ENCODE data around the gene HS6ST3. TPM values are rescaled to one million over a fixed set of nuclear protein-coding genes. Genes with fewer than 3 reads are reported as not detected.

The HS6ST3 gene
- total RNA-seq, 1 donor: not detected

DNA sequence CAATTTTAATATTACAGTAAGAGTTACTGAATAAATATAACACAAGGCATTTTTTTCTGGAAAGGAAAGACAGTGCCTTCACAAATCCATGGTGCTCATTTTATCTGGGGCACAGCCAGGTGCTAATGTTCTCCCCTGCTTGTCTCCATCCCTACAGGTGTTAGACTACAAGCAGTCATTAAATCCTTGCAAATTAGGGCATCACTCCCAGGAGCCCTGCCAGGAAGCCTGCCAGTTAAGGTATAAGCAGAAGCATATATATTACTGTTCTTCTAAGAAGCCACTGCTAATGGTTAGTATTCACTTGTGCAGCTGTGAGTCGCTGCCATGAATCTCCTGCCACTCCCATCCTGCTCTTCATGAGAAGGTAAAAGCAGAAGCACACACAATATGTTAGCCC lies 754.7 kb downstream of the HS6ST3 start:
- no peak for TF ChIP-seq CTCF (IDR thresholded peaks at IDR 0.05; ENCODE audit: insufficient read depth, low read depth, low read length)
- DNase-seq (ENCODE audit: low read depth): no peak
- H3K4me3 ChIP-seq (ENCODE audit: low read depth, low read length): no peak overlapping the region

- no peak for DNase-seq (ENCODE audit: low read depth)
Measured at GRCh38 chr13:96848286-96848685, 758.4 kb downstream of the HS6ST3 start.

DNA sequence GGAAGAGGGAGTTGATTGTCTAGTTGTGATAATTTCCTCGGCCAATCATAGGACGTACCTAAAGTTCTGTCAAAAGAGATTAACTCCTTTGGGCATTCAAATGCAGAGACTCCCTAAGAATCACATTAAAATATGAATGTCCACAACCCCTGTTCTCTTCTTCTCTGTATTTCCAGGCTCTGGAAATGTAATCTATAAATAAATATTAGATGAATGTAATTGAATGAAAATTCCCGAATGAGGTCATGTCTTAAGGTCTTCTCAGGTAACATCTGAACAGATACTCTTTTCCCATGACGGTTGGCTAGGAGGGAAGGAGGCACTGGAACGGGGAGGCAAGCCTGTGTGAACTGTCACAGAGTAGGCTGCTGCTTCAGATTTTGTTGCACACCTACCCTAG lies 759.2 kb downstream of the HS6ST3 start:
- no peak overlapping the region for H3K4me3 ChIP-seq (ENCODE audit: low read depth, low read length)
- no peak for DNase-seq (ENCODE audit: low read depth)
- no peak for TF ChIP-seq CTCF (IDR thresholded peaks at IDR 0.05; ENCODE audit: insufficient read depth, low read depth, low read length)

More at GRCh38 chr13:96848286-96848685, 758.4 kb downstream of the HS6ST3 start:
- no peak overlapping the region for H3K4me3 ChIP-seq (ENCODE audit: low read depth, low read length)
- no peak for TF ChIP-seq CTCF (IDR thresholded peaks at IDR 0.05; ENCODE audit: insufficient read depth, low read depth, low read length)

DNA sequence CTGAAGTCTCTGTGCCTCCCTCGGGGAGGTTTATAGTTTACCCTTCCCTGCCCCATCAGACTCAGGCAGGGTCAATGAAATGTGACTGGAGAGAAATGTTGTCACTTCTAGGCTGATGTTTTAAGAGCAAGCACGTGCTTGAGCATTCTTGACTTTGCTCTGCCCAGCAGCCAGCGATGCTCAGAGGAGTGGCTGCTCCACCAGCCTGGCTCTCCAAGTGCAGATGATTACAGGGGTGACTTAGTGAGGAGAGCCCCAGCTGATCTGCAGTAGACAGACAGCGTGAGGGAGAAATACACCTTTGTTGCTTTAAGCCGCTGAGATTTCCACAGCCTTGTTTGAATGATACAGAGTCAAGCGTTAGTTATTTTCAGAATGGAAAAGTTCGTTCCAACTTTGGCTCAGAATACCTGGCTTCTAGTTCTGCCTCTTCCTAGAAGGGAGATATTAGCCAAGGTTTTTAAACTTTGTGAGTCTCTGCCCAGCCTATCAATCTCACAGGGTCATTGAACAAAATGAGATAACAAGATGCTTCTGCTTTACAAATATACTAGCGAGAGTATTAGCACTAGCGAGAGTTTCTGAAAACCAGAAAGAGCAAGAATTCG lies 760.7 kb downstream of the HS6ST3 start:
- TF ChIP-seq CTCF (IDR thresholded peaks at IDR 0.05; ENCODE audit: insufficient read depth, low read depth, low read length): no peak
- DNase-seq (ENCODE audit: low read depth): no peak
- no peak overlapping the region for H3K4me3 ChIP-seq (ENCODE audit: low read depth, low read length)

DNA sequence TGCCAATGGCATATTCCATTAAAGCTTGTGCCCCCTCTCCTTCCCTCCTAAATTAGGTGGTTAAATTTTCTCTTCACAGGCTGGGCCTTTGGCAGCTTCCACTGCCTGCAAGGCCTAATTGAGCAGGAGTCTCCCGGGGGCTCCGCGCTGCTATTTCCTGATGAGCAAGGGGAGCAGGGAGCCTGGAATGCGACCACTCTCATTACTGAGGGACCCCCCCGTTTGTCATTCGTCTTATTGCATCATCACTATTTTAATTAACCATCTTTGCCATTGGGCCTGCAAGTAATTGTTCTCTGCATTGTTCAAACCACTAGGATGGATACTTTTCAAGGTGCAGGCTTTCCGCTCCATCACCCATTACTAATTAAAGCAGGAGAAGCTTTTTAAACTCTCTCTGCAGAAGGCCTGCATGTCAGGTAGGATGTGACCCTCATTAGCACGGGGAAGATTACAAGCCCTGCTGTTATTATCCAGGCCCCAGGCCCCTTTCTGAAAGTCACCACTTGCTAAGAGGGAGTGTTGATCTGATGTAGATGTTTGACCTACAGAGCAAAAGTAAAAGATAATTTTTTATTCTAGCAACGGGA lies 762.0 kb downstream of the HS6ST3 start:
- no peak for TF ChIP-seq CTCF (IDR thresholded peaks at IDR 0.05; ENCODE audit: insufficient read depth, low read depth, low read length)
- no peak overlapping the region for H3K4me3 ChIP-seq (ENCODE audit: low read depth, low read length)
- DNase-seq (ENCODE audit: low read depth): no peak

DNA sequence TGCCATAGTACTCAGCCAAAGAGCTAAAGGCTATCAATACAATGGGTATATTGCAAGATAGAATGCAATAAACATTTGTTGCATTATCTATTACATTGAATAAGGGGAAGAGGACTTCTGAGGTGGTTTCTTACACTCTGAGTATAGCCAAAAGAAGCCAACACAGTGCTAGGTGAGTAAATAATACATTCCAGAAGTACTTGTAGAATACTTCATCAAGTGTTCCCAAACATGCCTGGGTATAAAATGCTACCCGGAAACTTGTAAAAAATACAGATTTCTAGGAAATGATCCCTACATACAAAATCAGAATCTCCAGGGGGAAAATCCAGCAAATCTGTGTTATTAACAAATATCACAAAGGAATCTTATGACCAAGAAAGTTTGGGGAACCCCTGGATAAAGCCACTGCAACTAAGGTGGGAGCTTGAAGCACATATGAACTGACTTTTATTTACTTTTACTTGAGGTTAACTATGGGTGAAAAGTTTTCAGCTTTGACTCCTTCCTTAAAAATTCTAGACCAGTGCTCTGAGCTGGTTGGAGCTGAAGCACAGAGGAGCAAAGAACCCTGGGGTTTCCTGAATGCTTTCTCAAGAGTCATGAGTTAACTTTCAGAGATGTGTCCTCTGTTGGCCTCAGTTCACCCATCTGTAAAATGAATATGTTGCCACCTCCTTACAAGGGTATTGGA lies 768.4 kb downstream of the HS6ST3 start:
- H3K4me3 ChIP-seq (ENCODE audit: low read depth, low read length): no peak overlapping the region
- no peak for TF ChIP-seq CTCF (IDR thresholded peaks at IDR 0.05; ENCODE audit: insufficient read depth, low read depth, low read length)
- DNase-seq (ENCODE audit: low read depth): no peak
